ENCODE data around the gene LMBRD1.
"Not testable (repeated sequence)": the region's sequence is repeated elsewhere in the genome, so short reads cannot be mapped to it uniquely, and the experiment has no call there.

The LMBRD1 gene

GRCh38 chr6:69824355-69824754 lies 27.5 kb upstream of the LMBRD1 start:
- not testable (repeated sequence) for H2BK15ac ChIP-seq (ENCODE audit: low read length); H3K4me3 ChIP-seq (ENCODE audit: low read length in 2 of 2); H3K27ac ChIP-seq (replicated peaks; ENCODE audit: low read length); H2AK5ac ChIP-seq (ENCODE audit: low read depth, low read length); H4K91ac ChIP-seq (ENCODE audit: low read depth, low read length, poor library complexity); H3K9ac ChIP-seq (ENCODE audit: low read depth, low read length, poor library complexity); H3K27me3 ChIP-seq (ENCODE audit: control insufficient read depth in 3 of 3, insufficient read depth in 3 of 3, low read depth in 1 of 3, low read length in 3 of 3); H3K18ac ChIP-seq (ENCODE audit: low read length); H3K4ac ChIP-seq (ENCODE audit: low read length); H3K4me1 ChIP-seq (ENCODE audit: control insufficient read depth in 2 of 2, insufficient read depth in 1 of 2, low read depth in 1 of 2, low read length in 2 of 2); H2BK120ac ChIP-seq (ENCODE audit: low read depth, low read length); H3K4me2 ChIP-seq (ENCODE audit: insufficient read depth, low read length, poor library complexity, severe bottlenecking); H4K8ac ChIP-seq (ENCODE audit: low read depth, low read length); H2BK12ac ChIP-seq (ENCODE audit: low read length); DNase-seq (ENCODE audit: low spot score); H2AFZ ChIP-seq (ENCODE audit: low read length); H3K79me1 ChIP-seq (ENCODE audit: low read depth, low read length); H3K36me3 ChIP-seq (replicated peaks in 1 of 2; ENCODE audit: control insufficient read depth in 2 of 2, insufficient read depth in 2 of 2, low read length in 2 of 2); H2BK5ac ChIP-seq (ENCODE audit: low read length); H3K23ac ChIP-seq (ENCODE audit: low read depth, low read length, poor library complexity); H3K9me3 ChIP-seq (replicated peaks in 1 of 2; ENCODE audit: control insufficient read depth in 2 of 2, insufficient read depth in 1 of 2, low read depth in 1 of 2, low read length in 2 of 2); H3K14ac ChIP-seq (ENCODE audit: low read length)
- no CpG with 5 or more reads among the region's 5 CpGs for WGBS, 2 donors (ENCODE audit: extremely low coverage in 2 of 2, insufficient read length in 2 of 2, insufficient replicate concordance in 1 of 2)

DNA sequence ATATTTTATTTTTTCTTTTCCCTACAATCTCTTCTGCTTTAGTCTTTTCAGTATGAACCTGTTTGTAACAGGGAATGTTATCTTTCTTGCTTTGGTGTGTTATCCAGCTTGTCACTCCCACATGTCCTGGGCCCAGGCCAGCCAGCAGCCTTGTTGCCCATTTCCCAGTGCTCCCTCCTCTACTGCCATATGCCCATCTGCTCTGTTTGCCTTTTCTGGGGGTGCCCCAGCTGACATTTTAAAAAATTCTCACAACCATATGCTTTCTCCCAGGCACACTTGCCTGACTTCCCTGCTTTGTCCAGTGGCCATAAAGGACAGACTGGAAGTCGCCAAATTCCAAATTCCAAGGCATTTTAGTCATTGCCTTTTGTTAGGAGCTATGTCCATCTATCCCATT lies 23.6 kb upstream of the LMBRD1 start:
- Histone ChIP-seq H3K9ac (ENCODE audit: low read depth, low read length, poor library complexity) (no peak overlapping the region), H2BK15ac (ENCODE audit: low read length) (no peak overlapping the region), H2BK5ac (ENCODE audit: low read length) (no peak overlapping the region), H2BK12ac (ENCODE audit: low read length) (no peak overlapping the region), H3K79me1 (ENCODE audit: low read depth, low read length) (no peaks in the 10 kb centered on the region), H3K9me3 (replicated peaks in 1 of 2; ENCODE audit: control insufficient read depth in 2 of 2, insufficient read depth in 1 of 2, low read depth in 1 of 2, low read length in 2 of 2) (no peaks in the 10 kb centered on the region), H3K4me3 (ENCODE audit: low read length in 2 of 2) (no peak overlapping the region), H2BK120ac (ENCODE audit: low read depth, low read length) (no peak overlapping the region), H3K14ac (ENCODE audit: low read length) (no peak overlapping the region), H3K36me3 (replicated peaks in 1 of 2; ENCODE audit: control insufficient read depth in 2 of 2, insufficient read depth in 2 of 2, low read length in 2 of 2) (no peaks in the 10 kb centered on the region), H3K27me3 (ENCODE audit: control insufficient read depth in 3 of 3, insufficient read depth in 3 of 3, low read depth in 1 of 3, low read length in 3 of 3) (no peaks in the 10 kb centered on the region), H2AFZ (ENCODE audit: low read length) (no peak overlapping the region), H3K27ac (replicated peaks; ENCODE audit: low read length) (no peak overlapping the region), H3K4me1 (ENCODE audit: control insufficient read depth in 2 of 2, insufficient read depth in 1 of 2, low read depth in 1 of 2, low read length in 2 of 2) (no peaks in the 10 kb centered on the region), H4K8ac (ENCODE audit: low read depth, low read length) (no peak overlapping the region), H3K18ac (ENCODE audit: low read length) (no peak overlapping the region), H3K4ac (ENCODE audit: low read length) (no peak overlapping the region), H3K23ac (ENCODE audit: low read depth, low read length, poor library complexity) (no peak overlapping the region), H4K91ac (ENCODE audit: low read depth, low read length, poor library complexity) (no peak overlapping the region), H2AK5ac (ENCODE audit: low read depth, low read length) (no peak overlapping the region), H3K4me2 (ENCODE audit: insufficient read depth, low read length, poor library complexity, severe bottlenecking) (no peak overlapping the region)
- no peak for DNase-seq (ENCODE audit: low spot score)
- no CpG with 5 or more reads among the region's 1 CpG for WGBS, 2 donors (ENCODE audit: extremely low coverage in 2 of 2, insufficient read length in 2 of 2, insufficient replicate concordance in 1 of 2)

GRCh38 chr6:69820018-69820417 lies 23.2 kb upstream of the LMBRD1 start:
- H3K79me1 ChIP-seq (ENCODE audit: low read depth, low read length), result no peaks in the 10 kb centered on the region
- no peaks in the 10 kb centered on the region for H3K36me3 ChIP-seq (replicated peaks in 1 of 2; ENCODE audit: control insufficient read depth in 2 of 2, insufficient read depth in 2 of 2, low read length in 2 of 2)
- no peak overlapping the region for H2AK5ac ChIP-seq (ENCODE audit: low read depth, low read length)
- no peak overlapping the region for H2BK5ac ChIP-seq (ENCODE audit: low read length)
- H3K27me3 ChIP-seq (ENCODE audit: control insufficient read depth in 3 of 3, insufficient read depth in 3 of 3, low read depth in 1 of 3, low read length in 3 of 3), result no peaks in the 10 kb centered on the region
- no peak overlapping the region for H3K4me3 ChIP-seq (ENCODE audit: low read length in 2 of 2)
- H3K23ac ChIP-seq (ENCODE audit: low read depth, low read length, poor library complexity), result no peak overlapping the region
- no peaks in the 10 kb centered on the region for H3K9me3 ChIP-seq (replicated peaks in 1 of 2; ENCODE audit: control insufficient read depth in 2 of 2, insufficient read depth in 1 of 2, low read depth in 1 of 2, low read length in 2 of 2)
- no peak overlapping the region for H2BK15ac ChIP-seq (ENCODE audit: low read length)
- H2BK120ac ChIP-seq (ENCODE audit: low read depth, low read length), result no peak overlapping the region
- no peak overlapping the region for H3K18ac ChIP-seq (ENCODE audit: low read length)
- no CpG with 5 or more reads among the region's 1 CpG for WGBS, 2 donors (ENCODE audit: extremely low coverage in 2 of 2, insufficient read length in 2 of 2, insufficient replicate concordance in 1 of 2)
- H2BK12ac ChIP-seq (ENCODE audit: low read length), result no peak overlapping the region
- H3K4me1 ChIP-seq (ENCODE audit: control insufficient read depth in 2 of 2, insufficient read depth in 1 of 2, low read depth in 1 of 2, low read length in 2 of 2), result no peaks in the 10 kb centered on the region
- no peak overlapping the region for H2AFZ ChIP-seq (ENCODE audit: low read length)
- H3K9ac ChIP-seq (ENCODE audit: low read depth, low read length, poor library complexity), result no peak overlapping the region
- DNase-seq (ENCODE audit: low spot score), result no peak
- no peak overlapping the region for H4K8ac ChIP-seq (ENCODE audit: low read depth, low read length)
- no peak overlapping the region for H3K27ac ChIP-seq (replicated peaks; ENCODE audit: low read length)
- H3K4ac ChIP-seq (ENCODE audit: low read length), result no peak overlapping the region
- H3K14ac ChIP-seq (ENCODE audit: low read length), result no peak overlapping the region
- no peak overlapping the region for H3K4me2 ChIP-seq (ENCODE audit: insufficient read depth, low read length, poor library complexity, severe bottlenecking)
- H4K91ac ChIP-seq (ENCODE audit: low read depth, low read length, poor library complexity), result no peak overlapping the region

DNA sequence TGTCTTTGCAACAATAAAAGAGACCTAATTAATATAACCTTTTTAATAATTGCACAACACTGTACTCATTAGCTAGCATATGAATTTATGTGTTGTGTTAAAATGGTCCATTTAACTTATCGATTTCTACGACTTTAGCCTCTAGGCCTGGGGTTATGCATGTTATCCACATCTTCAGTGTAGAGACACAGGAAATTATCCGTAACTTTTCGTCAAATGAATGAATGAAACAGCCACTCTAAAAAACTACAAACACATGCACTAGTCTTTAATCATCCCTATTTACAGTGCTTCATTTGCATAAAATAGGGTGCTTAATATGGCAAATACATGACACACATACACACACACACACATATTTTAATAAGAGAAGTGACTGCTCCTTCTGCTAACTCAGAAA lies 22.3 kb upstream of the LMBRD1 start:
- Histone ChIP-seq H4K91ac (ENCODE audit: low read depth, low read length, poor library complexity) (no peak overlapping the region), H3K4me3 (ENCODE audit: low read length in 2 of 2) (no peak overlapping the region), H3K4ac (ENCODE audit: low read length) (no peak overlapping the region), H2AK5ac (ENCODE audit: low read depth, low read length) (no peak overlapping the region), H3K14ac (ENCODE audit: low read length) (no peak overlapping the region), H2BK5ac (ENCODE audit: low read length) (no peak overlapping the region), H3K27me3 (ENCODE audit: control insufficient read depth in 3 of 3, insufficient read depth in 3 of 3, low read depth in 1 of 3, low read length in 3 of 3) (no peaks in the 10 kb centered on the region), H2AFZ (ENCODE audit: low read length) (no peak overlapping the region), H3K36me3 (replicated peaks in 1 of 2; ENCODE audit: control insufficient read depth in 2 of 2, insufficient read depth in 2 of 2, low read length in 2 of 2) (no peaks in the 10 kb centered on the region), H2BK15ac (ENCODE audit: low read length) (no peak overlapping the region), H3K79me1 (ENCODE audit: low read depth, low read length) (no peaks in the 10 kb centered on the region), H3K27ac (replicated peaks; ENCODE audit: low read length) (no peak overlapping the region), H3K23ac (ENCODE audit: low read depth, low read length, poor library complexity) (no peak overlapping the region), H3K18ac (ENCODE audit: low read length) (no peak overlapping the region), H3K4me2 (ENCODE audit: insufficient read depth, low read length, poor library complexity, severe bottlenecking) (no peak overlapping the region), H4K8ac (ENCODE audit: low read depth, low read length) (no peak overlapping the region), H2BK120ac (ENCODE audit: low read depth, low read length) (no peak overlapping the region), H3K9me3 (replicated peaks in 1 of 2; ENCODE audit: control insufficient read depth in 2 of 2, insufficient read depth in 1 of 2, low read depth in 1 of 2, low read length in 2 of 2) (no peaks in the 10 kb centered on the region), H2BK12ac (ENCODE audit: low read length) (no peak overlapping the region), H3K9ac (ENCODE audit: low read depth, low read length, poor library complexity) (no peak overlapping the region), H3K4me1 (ENCODE audit: control insufficient read depth in 2 of 2, insufficient read depth in 1 of 2, low read depth in 1 of 2, low read length in 2 of 2) (no peaks in the 10 kb centered on the region)
- WGBS, 2 donors (ENCODE audit: extremely low coverage in 2 of 2, insufficient read length in 2 of 2, insufficient replicate concordance in 1 of 2), result no CpG with 5 or more reads among the region's 4 CpGs
- no peak for DNase-seq (ENCODE audit: low spot score)

All from neuronal stem cell (in vitro differentiated cells).